Body of pancreas (tissue), 4 donors: Measurements from ENCODE around the gene CLRN1.

Source experiments
- POLR2A ChIP-seq, 3 donors: fragments of 450-650 bp; IDR thresholded peaks; one replicate each; pipeline ENCODE4 v1.6.1; 2016; ENCODE audit warnings: antibody characterized with exemption in 3 of 3, mild to moderate bottlenecking in 2 of 3
- TF ChIP-seq, protein P1 (sequence below), 7 experiments: fragments of 450-650 bp in 4 of 7; fragments of 200-600 bp in 3 of 7; sonication (generic) in 3 of 7; IDR thresholded peaks; one replicate each; pipeline ENCODE4 v1.5.1; 2016 to 2019; ENCODE audit warnings: antibody characterized with exemption in 7 of 7

DNA sequence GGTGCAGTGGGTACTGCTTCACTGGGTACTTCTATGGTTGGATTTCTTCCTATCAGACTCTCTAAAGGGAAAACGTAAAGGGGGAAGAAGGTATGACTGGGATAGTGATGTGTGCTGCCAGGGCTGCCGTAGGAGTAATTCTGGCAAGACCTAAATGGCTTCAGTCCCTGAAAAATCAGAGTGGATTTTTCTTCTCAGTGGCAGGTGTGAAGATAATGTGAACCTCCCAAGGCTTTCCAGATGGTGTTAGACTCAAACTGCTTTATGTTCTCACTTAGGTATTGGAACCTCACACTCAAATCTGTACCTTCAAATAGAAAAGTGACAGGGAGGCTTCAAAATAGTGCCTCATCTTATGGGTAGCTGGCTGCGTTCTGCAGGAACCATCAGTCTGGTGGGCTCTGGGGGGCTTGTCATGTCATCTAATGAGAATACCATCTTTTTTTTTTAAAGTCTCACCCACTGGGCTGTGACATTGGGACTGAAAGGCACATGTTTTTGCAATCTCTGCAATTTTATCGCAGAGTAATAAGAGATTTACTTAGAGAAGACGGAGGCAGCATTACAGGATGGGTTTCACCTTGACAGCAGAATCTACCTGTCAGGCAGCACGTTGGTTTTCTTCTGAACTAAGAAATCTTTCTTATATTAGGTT, 95.8 kb downstream of the CLRN1 start:
- TF ChIP-seq, protein P1, sequence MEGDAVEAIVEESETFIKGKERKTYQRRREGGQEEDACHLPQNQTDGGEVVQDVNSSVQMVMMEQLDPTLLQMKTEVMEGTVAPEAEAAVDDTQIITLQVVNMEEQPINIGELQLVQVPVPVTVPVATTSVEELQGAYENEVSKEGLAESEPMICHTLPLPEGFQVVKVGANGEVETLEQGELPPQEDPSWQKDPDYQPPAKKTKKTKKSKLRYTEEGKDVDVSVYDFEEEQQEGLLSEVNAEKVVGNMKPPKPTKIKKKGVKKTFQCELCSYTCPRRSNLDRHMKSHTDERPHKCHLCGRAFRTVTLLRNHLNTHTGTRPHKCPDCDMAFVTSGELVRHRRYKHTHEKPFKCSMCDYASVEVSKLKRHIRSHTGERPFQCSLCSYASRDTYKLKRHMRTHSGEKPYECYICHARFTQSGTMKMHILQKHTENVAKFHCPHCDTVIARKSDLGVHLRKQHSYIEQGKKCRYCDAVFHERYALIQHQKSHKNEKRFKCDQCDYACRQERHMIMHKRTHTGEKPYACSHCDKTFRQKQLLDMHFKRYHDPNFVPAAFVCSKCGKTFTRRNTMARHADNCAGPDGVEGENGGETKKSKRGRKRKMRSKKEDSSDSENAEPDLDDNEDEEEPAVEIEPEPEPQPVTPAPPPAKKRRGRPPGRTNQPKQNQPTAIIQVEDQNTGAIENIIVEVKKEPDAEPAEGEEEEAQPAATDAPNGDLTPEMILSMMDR (IDR thresholded peaks at IDR 0.05), result no peak
- no peak for TF ChIP-seq POLR2A (IDR thresholded peaks at IDR 0.05)
